ENCODE data around the gene DLG3. TPM values are rescaled to one million over a fixed set of nuclear protein-coding genes. Genes with fewer than 3 reads are reported as not detected.
"Not testable (repeated sequence)": the region's sequence is repeated elsewhere in the genome, so short reads cannot be mapped to it uniquely, and the experiment has no call there.

Gene DLG3
- total RNA-seq, 1 experiment from 2014 or later = 24.6 TPM

GRCh38 chrX:70509078-70509477, 64.4 kb downstream of the DLG3 start:
- DNase-seq (ENCODE audit: extremely low read depth, low read depth) = no peak

- DNase-seq (ENCODE audit: extremely low read depth, low read depth) = not testable (repeated sequence)
Measured at GRCh38 chrX:70515270-70515669, 70.6 kb downstream of the DLG3 start.

DNA sequence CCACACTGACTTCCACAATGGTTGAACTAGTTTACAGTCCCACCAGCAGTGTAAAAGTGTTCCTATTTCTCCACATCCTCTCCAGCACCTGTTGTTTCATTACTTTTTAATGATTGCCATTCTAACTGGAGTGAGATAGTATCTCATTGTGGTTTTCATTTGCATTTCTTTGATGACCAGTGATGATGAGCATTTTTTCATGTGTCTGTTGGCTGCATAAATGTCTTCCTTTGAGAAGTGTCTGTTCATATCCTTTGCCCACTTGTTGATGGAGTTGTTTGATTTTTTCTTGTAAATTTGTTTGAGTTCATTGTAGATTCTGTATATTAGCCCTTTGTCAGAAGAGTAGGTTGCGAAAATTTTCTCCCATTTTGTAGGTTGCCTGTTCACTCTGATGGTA, 71.1 kb downstream of the DLG3 start:
- not testable (repeated sequence) for DNase-seq (ENCODE audit: extremely low read depth, low read depth)

DNA sequence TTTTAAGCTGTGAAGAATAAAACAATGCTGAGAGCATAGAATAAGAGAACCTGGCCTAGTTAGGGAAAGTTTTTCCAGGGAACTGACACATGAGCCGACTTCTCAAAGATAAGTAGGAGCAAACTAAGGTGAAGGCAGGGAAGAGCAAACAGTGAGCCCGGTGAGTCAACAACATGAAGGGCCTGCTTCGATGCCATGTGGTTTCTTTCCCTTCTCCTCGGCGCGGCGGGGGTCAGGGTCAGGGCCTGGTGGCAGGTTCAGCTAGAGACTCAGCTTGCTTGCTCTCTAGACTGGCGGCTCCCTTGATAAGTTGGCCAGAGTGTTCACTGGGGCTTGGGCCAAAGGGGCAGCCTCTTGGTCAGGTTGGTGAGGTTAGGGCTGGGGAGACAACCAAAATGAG, 81.1 kb downstream of the DLG3 start:
- DNase-seq (ENCODE audit: extremely low read depth, low read depth) = no peak

DNA sequence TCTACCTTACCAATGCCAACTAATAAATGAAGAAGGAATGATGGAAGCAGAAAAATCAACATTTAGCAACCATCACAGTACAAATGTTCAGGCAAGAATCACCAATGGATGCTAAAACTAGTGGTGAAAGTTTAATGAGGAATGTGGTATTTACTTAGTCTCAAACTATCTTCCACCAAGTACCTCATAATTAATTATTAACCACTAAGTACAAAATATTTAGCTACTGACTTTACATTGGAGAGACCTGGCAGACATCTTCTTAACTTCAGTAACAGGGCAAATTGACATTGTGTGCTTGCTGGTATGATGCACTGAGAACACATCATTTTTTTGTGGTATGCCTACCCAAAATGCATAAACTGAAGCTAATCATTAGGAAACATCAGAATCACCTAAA, 82.4 kb downstream of the DLG3 start:
- DNase-seq (ENCODE audit: extremely low read depth, low read depth) = no peak

- no peak for DNase-seq (ENCODE audit: extremely low read depth, low read depth)
Measured at GRCh38 chrX:70527610-70528345, 83.1 kb downstream of the DLG3 start.

- DNase-seq (ENCODE audit: extremely low read depth, low read depth) = no peak
Measured at GRCh38 chrX:70535198-70535597, 90.6 kb downstream of the DLG3 start.

DNA sequence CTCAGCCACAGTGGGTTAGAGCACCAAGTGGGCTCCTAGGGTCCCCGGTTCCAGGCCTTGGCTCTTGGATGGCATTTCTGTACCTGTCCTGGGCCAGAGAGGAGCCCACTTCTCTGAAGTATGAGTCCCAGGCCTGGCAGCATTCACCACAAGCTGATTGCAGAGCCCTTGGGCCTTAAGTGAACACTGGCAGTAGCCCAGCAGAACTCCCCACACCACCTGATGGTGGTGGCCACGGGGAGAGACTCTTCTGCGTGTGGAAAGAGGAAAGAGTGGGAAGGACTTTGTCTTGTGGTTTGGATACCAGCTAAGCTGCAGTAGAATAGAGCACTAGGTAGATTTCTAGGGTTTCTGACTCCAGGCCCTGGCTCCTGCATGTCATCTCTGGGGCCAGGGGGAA, 104.8 kb downstream of the DLG3 start:
- DNase-seq (ENCODE audit: extremely low read depth, low read depth) = no peak

DNA sequence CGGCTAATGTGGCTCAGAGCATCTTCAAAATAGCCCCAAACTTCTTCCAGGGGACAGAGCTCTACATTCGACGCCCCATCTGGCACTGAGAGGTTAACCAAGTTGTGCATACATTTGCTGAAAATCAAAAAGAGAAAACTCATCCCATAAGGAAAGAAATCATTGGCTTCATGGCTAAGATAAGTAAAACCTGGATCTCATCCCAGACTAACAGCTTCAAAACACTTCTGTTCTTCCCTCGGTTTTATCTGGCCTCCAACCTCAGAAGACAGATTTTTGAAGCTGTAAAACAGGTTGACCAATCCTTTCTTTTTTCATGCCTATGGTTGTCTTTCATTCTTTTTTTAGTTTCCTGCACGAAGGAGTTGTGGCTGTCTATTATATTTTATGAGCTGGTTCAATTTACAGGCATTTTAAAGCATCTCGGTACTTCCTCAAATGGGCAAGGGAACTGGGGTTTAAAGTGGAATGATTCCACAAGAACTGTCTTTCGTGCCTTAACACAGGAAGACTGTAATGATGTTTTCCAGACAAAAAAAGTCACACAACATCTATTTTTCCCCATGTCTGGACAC, 107.6 kb downstream of the DLG3 start:
- no peak for DNase-seq (ENCODE audit: extremely low read depth, low read depth)

DNA sequence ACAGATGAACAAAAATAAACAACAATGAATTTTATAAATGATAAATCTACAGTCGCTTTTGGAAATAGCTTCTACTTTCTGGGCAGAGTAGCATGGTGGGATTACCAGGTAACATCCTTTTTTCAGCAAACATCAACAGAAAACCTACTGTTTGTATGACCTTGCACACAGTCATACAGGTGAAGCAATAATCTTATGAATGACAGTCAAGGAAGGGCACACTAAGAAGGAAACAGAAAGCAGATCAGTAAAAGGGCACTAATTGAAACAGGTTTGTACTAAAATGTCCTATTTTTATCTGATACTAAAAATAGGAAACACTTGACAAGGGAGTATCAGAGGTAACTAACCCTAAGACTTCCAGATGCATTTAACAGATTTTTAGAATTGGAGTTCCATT, 108.9 kb downstream of the DLG3 start:
- DNase-seq (ENCODE audit: extremely low read depth, low read depth) = no peak

DNA sequence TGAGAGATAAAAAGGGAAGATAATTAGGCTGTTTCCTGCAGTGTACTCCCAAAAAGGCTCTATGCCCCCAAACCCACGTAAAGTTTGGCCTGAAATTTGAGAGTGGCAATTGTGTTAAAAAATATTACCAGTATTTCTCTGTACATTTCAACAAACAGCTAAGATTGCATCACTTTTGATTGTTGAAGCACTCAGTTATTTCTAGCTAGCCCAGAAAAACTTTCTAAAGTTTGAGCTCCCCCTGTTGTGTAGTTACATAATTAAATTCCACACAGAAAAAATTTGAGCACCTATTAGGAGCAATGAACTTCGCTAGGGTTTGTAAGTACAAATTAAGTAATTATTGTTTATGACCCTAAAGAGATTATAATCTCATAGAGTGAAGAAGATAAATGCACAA, 109.4 kb downstream of the DLG3 start:
- peak; percentile 43 for DNase-seq (ENCODE audit: extremely low read depth, low read depth)

DNA sequence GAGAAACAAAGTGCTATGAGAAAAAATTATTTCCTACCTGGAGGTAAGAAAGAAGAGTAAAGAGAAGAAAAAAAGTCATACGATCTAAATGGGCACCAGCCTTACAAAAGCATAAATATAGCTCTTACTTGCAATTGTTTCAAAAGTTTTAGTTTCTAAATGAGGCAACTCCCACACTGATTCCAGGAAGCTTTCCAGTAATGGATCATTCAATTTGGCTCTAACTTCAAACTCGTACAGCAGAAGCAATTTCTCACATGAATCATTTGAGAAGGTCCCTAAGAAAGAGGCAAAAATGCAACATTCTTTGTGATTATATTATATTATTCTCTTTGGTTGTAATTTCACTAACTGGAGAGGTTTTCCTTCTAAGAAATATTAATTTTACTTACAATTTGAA, 109.9 kb downstream of the DLG3 start:
- DNase-seq (ENCODE audit: extremely low read depth, low read depth) = no peak

DNA sequence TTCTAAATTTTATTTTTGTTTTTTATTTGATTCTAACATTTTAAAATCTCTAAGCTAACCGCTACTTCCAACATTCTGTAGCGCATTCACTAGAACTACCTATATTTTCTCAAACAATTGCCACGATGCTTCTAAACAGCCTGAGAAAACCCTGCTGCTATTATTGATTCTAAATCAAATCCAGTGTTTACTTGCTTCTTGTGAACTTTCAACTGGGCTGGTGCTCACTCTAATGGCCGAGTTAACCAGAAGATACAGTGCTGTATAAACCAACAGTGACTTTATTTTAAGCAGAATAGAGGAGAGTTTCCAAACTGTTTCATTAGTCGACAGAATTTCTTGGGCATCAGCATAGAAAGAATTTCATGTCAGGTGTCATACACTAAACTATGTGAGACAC, 110.3 kb downstream of the DLG3 start:
- DNase-seq (ENCODE audit: extremely low read depth, low read depth) = no peak

Small RNA genes within 50 kb of the gene (small RNA-seq; reads per million reads assigned to genes)
- 0 reads per million in 2 experiments for gene RNU4-81P
- gene RNY4P23 = 0.02 to 2.4 reads per million in 2 experiments

Other genes starting within 250 kb of the DLG3 start
- gene AWAT1, start 210.2 kb upstream of the DLG3 start, total RNA-seq (2014; rRNA removed; shearing (Covaris generic)) = not detected in 2 replicates
- not detected in 2 replicates for gene P2RY4, start 184.6 kb upstream of the DLG3 start, total RNA-seq (2014; rRNA removed; shearing (Covaris generic))
- not detected in 2 replicates for gene ARR3, start 176.5 kb upstream of the DLG3 start, total RNA-seq (2014; rRNA removed; shearing (Covaris generic))
- gene RAB41, start 162.7 kb upstream of the DLG3 start, total RNA-seq (2014; rRNA removed; shearing (Covaris generic)) = not detected in 2 replicates
- gene PDZD11, start 154.9 kb upstream of the DLG3 start, total RNA-seq (2014; rRNA removed; shearing (Covaris generic)) = 67.6 and 77.6 TPM in 2 replicates
- 30.3 and 34.0 TPM in 2 replicates for gene KIF4A, start 154.7 kb upstream of the DLG3 start, total RNA-seq (2014; rRNA removed; shearing (Covaris generic))
- not detected in 2 replicates for gene GDPD2, start 21.5 kb upstream of the DLG3 start, total RNA-seq (2014; rRNA removed; shearing (Covaris generic))